Omental fat pad (tissue), 4 donors: Measurements from ENCODE around the gene GDNF. TPM values are rescaled to one million over a fixed set of nuclear protein-coding genes. Genes with fewer than 3 reads are reported as not detected.
"Not testable (repeated sequence)": the region's sequence is repeated elsewhere in the genome, so short reads cannot be mapped to it uniquely, and the experiment has no call there.

ENCODE experiments used
- ATAC-seq: fragments of 150-250 bp; one replicate; pipeline ENCODE4 v1.9.1; 2016; ENCODE audit warnings: mild to moderate bottlenecking, moderate library complexity; ENCODE audit not compliant: low FRiP score
- DNase-seq: peaks from one replicate; pipeline ENCODE4 v3.0.0-alpha.2; 2019; ENCODE audit warnings: low spot score
- CTCF ChIP-seq, 3 donors: fragments of 450-650 bp; IDR thresholded peaks; one replicate each; pipeline ENCODE4 v1.5.1; 2016 to 2017; ENCODE audit warnings: antibody characterized with exemption in 3 of 3, mild to moderate bottlenecking in 3 of 3, moderate library complexity in 2 of 3
- total RNA-seq, 4 donors: library from RNA; depleted of rRNA; stranded (reverse); fragments of >200 nt; gene quantifications; one replicate each; pipeline ENCODE4 v1.1.0, GENCODE V29; 2016

Gene GDNF
- total RNA-seq, 4 donors from 2014 or later: 0.13 TPM; not detected in 3

DNA sequence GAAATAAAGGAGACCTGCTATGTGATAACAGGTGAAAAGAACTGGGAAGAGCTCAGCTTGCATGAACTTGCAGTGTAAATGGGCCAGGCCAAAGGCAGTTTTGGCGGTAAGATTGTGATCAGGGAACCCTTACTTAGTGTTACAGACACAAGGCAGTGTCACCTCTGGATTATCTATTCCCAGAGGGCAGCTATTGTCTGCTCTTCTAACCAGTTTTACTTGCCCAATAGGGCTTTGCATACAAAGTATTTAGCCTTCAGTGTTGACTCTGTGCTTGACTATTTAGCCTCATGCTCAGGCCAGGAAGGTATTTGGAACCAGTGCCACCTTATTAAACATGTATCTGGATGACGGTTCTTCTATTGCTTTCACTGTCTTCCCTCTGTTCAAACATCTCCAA is 38.3 kb downstream of the GDNF start:
- no peak for ATAC-seq
- no peak for DNase-seq
- TF ChIP-seq CTCF (IDR thresholded peaks at IDR 0.05): no peak

DNA sequence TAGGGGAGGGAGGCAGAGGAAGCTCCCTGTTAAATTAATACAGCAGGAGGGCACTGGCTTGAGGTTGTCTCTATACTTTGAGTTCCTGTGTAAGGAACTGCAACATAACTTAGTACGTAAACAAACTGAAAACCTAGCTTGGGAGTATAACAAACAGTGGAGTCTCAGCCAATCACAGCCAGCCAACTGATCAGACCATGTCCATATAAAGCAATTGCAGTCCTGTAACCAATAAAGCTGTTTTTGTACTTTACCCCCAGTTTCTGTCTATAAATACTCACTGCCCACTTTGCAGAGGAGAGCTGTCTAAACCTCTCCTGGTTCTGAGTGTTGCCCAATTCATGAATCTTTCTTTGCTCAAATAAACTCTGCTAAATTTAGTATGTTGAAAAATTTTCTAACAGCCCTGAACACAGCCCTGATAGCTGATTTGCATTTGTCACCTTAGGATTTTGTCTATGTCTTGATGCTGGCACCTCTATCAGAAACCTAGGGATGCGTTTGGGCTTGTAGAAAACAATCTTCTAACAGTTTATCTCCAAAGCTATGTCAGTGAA is 39.9 kb downstream of the GDNF start:
- ATAC-seq: no peak
- TF ChIP-seq CTCF (IDR thresholded peaks at IDR 0.05): no peak
- no peak for DNase-seq

GRCh38 chr5:37796435-37796834 is 43.4 kb downstream of the GDNF start:
- ATAC-seq: not testable (repeated sequence)

GRCh38 chr5:37795292-37795691 is 44.5 kb downstream of the GDNF start:
- ATAC-seq: not testable (repeated sequence)

More at GRCh38 chr5:37796435-37796834, 43.4 kb downstream of the GDNF start:
- not testable (repeated sequence) for DNase-seq

DNA sequence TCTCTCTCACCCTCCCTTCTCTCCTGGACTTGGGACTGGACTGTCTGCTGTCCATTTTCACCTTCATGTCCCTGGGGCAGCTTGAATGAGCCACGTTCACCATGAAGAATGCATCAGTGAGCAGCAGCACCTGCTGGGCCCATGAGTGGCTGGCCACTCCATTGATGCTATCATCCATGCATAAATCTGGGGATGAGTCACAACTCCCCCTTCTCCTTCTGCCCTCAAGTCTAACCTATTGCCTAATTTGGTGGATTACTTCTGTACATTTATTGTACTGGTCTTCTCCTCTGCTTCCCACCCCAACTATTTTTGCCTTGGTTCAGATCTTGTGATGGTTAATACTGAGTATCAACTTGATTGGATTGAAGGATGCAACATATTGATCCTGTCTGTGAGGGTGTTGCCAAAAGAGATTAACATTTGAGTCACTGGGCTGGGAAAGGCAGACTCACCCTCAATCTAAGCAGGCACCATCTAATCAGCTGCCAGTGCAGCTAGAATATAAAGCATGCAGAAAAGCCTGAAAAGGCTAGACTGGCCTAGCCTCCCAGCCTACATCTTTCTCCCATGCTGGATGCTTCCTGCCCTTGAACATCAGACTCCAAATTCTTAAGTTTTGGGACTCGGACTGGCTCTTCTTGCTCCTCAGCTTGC is 46.7 kb downstream of the GDNF start:
- no peak for DNase-seq
- ATAC-seq: no peak
- no peak for TF ChIP-seq CTCF (IDR thresholded peaks at IDR 0.05)

More at GRCh38 chr5:37795292-37795691, 44.5 kb downstream of the GDNF start:
- DNase-seq: not testable (repeated sequence)

DNA sequence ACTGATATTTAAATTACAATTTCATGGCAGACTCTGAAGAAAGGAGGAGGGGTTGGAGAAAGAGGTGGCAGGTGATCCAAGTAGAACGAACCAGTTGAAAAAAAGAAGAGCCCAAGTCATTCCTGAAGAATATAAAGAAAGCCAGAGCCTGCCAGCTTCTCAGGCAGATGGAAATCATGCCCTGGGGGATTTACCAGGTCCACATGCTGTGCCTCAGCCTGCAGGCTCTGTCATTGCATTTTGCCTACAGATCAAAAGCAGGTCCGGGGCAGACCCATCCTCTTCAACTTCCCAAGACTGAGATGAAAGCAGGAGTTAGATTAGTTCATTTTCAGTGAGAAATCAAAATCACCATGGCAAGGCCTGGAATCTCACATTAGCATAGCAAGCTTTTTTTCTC is 48.5 kb downstream of the GDNF start:
- no peak for TF ChIP-seq CTCF (IDR thresholded peaks at IDR 0.05)
- ATAC-seq: no peak

DNA sequence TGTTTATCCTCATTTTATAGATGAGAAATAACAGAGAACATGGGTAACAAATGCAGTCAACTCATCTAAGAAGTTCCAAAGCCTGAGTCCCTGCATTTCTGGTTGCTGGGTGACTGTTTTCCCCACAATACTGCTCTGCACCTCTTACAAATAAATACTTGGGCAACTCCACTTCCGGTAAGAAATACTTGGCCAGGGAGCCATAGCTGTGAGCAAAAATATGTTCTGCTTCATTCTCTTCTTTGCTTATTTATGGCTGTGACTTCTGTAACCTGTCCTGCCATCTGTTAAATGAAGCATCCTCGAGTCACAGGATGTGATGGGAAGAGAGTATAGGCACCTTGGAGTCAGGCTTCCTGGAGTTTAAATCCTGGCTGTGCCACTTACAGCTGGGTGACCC is 49.9 kb downstream of the GDNF start:
- no peak for ATAC-seq
- no peak for DNase-seq
- no peak for TF ChIP-seq CTCF (IDR thresholded peaks at IDR 0.05)

More for the DNA sequence above, 48.5 kb downstream of the GDNF start:
- no peak for DNase-seq

- ATAC-seq (no peak), DNase-seq (no peak)
- TF ChIP-seq CTCF (IDR thresholded peaks at IDR 0.05): no peak
These were observed 52.1 kb downstream of the GDNF start for GRCh38 chr5:37787742-37788141.
